GM18870 (cell line): Measurements from ENCODE around the gene CCNT1.
A peak's percentile ranks its signal among the peaks of the same experiment; 100 is the strongest.
"Not testable (repeated sequence)": the region's sequence is repeated elsewhere in the genome, so short reads cannot be mapped to it uniquely, and the experiment has no call there.

Experiments
- ATAC-seq: cut with Tn5 transposase; IDR thresholded peaks from one replicate; pipeline ENCODE4 v1.9.1; 2021; ENCODE audit warnings: moderate library complexity; ENCODE audit not compliant: unreplicated experiment

CCNT1 gene

GRCh38 chr12:48716493-48717251 lies at the start of gene CCNT1:
Gene CCNT1 (minus strand): TSS chr12:48716707. CDS start chr12:48716675, 32 bp downstream.
- peak; percentile 97 for ATAC-seq

- no peak for ATAC-seq
These were observed 49.3 kb upstream of the CCNT1 start for GRCh38 chr12:48765753-48766162.

- no peak for ATAC-seq
These were observed 48.0 kb upstream of the CCNT1 start for GRCh38 chr12:48764521-48764920.

GRCh38 chr12:48758737-48759136 lies 42.2 kb upstream of the CCNT1 start:
- no peak for ATAC-seq

- ATAC-seq: no peak
These were observed 41.7 kb upstream of the CCNT1 start for GRCh38 chr12:48758186-48758585.

- no peak for ATAC-seq
These were observed 34.4 kb upstream of the CCNT1 start for GRCh38 chr12:48750769-48751356.

GRCh38 chr12:48750215-48750614 lies 33.7 kb upstream of the CCNT1 start:
- no peak for ATAC-seq

GRCh38 chr12:48744251-48745008 lies 27.9 kb upstream of the CCNT1 start:
- no peak for ATAC-seq

- ATAC-seq: no peak
These were observed 23.2 kb upstream of the CCNT1 start for GRCh38 chr12:48739618-48740269.

- ATAC-seq: no peak
These were observed 19.9 kb upstream of the CCNT1 start for GRCh38 chr12:48736456-48736855.

GRCh38 chr12:48728807-48729206 lies 12.3 kb upstream of the CCNT1 start:
- no peak for ATAC-seq

- ATAC-seq: not testable (repeated sequence)
These were observed 4.2 kb upstream of the CCNT1 start for GRCh38 chr12:48720737-48721136.

- ATAC-seq: not testable (repeated sequence)
These were observed 3.7 kb upstream of the CCNT1 start for GRCh38 chr12:48720171-48720570.

- ATAC-seq: not testable (repeated sequence)
These were observed 2.5 kb upstream of the CCNT1 start for GRCh38 chr12:48719002-48719401.

GRCh38 chr12:48717252-48717695 lies 767 bp upstream of the CCNT1 start:
- no peak for ATAC-seq

- ATAC-seq: no peak
These were observed 377 bp downstream of the CCNT1 start for GRCh38 chr12:48716168-48716492.

- no peak for ATAC-seq
These were observed 4.3 kb downstream of the CCNT1 start for GRCh38 chr12:48712209-48712608.

- ATAC-seq: not testable (repeated sequence)
These were observed 17.7 kb downstream of the CCNT1 start for GRCh38 chr12:48698822-48699221.

- ATAC-seq: no peak
These were observed 19.9 kb downstream of the CCNT1 start for GRCh38 chr12:48696626-48697025.

- no peak for ATAC-seq
These were observed 20.6 kb downstream of the CCNT1 start for GRCh38 chr12:48695859-48696258.

- no peak for ATAC-seq
These were observed 22.5 kb downstream of the CCNT1 start for GRCh38 chr12:48694038-48694437.
